Smooth muscle cell (in vitro differentiated cells): ENCODE results near the gene AGXT. TPM values are rescaled to one million over a fixed set of nuclear protein-coding genes. Genes with fewer than 3 reads are reported as not detected.

Experiments
- DNase-seq: peaks from one replicate; lab custom pipeline; 2025; ENCODE audit not compliant: unreplicated experiment; lab: John Stamatoyannopoulos, UW
- H2AFZ ChIP-seq: fragments of 200-600 bp; sonication (generic); 2 replicates; pipeline ENCODE4 v1.6.0; 2016; ENCODE audit warnings: antibody characterized with exemption, low read depth, mild to moderate bottlenecking
- H3F3A ChIP-seq: fragments of 200-600 bp; sonication (generic); 2 replicates; pipeline ENCODE4 v1.6.0; 2017; ENCODE audit warnings: antibody characterized with exemption, low read depth
- H3K27ac ChIP-seq: fragments of 200-600 bp; sonication (generic); 2 replicates; pipeline ENCODE4 v1.5.1; 2016; ENCODE audit warnings: low read depth, mild to moderate bottlenecking
- H3K27me3 ChIP-seq: fragments of 200-600 bp; sonication (generic); 2 replicates; pipeline ENCODE4 v1.6.1; 2016; ENCODE audit warnings: low read depth, mild to moderate bottlenecking
- H3K36me3 ChIP-seq: fragments of 200-600 bp; sonication (generic); 2 replicates; pipeline ENCODE4 v1.5.1; 2016; ENCODE audit warnings: low read depth
- H3K4me1 ChIP-seq: fragments of 200-600 bp; sonication (generic); 2 replicates; pipeline ENCODE4 v1.5.1; 2016; ENCODE audit warnings: low read depth
- H3K4me2 ChIP-seq: fragments of 200-600 bp; sonication (generic); 2 replicates; pipeline ENCODE4 v1.6.0; 2016; ENCODE audit warnings: mild to moderate bottlenecking
- H3K4me3 ChIP-seq: fragments of 200-600 bp; sonication (generic); 2 replicates; pipeline ENCODE4 v1.5.1; 2016; ENCODE audit warnings: mild to moderate bottlenecking
- H3K79me2 ChIP-seq: fragments of 200-600 bp; sonication (generic); 2 replicates; pipeline ENCODE4 v1.6.0; 2016; ENCODE audit warnings: low read depth, mild to moderate bottlenecking
- H3K9ac ChIP-seq: fragments of 200-600 bp; sonication (generic); 2 replicates; pipeline ENCODE4 v1.6.0; 2016; ENCODE audit warnings: low read depth
- H3K9me3 ChIP-seq: fragments of 200-600 bp; sonication (generic); replicated peaks from 2 replicates; pipeline ENCODE4 v1.5.1; 2016; ENCODE audit warnings: low read depth
- H4K20me1 ChIP-seq: fragments of 200-600 bp; sonication (generic); 2 replicates; pipeline ENCODE4 v1.6.0; 2016; ENCODE audit warnings: low read depth
- CTCF ChIP-seq: fragments of 200-600 bp; sonication (generic); IDR thresholded peaks from 2 replicates; pipeline ENCODE4 v1.5.1; 2017; ENCODE audit warnings: borderline replicate concordance, mild to moderate bottlenecking, antibody characterized with exemption; ENCODE audit not compliant: insufficient read depth, poor library complexity, severe bottlenecking
- WGBS: methylation state at CpG from one replicate; pipeline ENCODE4 v1.1.7; 2016; ENCODE audit warnings: low lambda C conversion rate; 5-methylcytosine and 5-hydroxymethylcytosine counted together
- polyA plus RNA-seq: library from polyadenylated mRNA; unstranded; fragments of >200 nt; fragmentation: Nextera tagmentation; extraction: Ambion mirVana; gene quantifications from 2 replicates; pipeline ENCODE4 v1.2.1, GENCODE V29; 2016
- total RNA-seq: library from RNA; depleted of rRNA; stranded (reverse); fragments of >200 nt; gene quantifications from 2 replicates; pipeline ENCODE4 v1.2.3, GENCODE V29; 2014

The AGXT gene
- total and polyA plus RNA-seq, 2 experiments from 2014 or later = not detected

- no peak for TF ChIP-seq CTCF
- Histone ChIP-seq H3K9ac (no peak overlapping the region), H3K79me2 (no peaks in the 10 kb centered on the region), H4K20me1 (no peaks in the 10 kb centered on the region), H3K4me1 (no peaks in the 10 kb centered on the region), H3K4me3 (no peak overlapping the region), H2AFZ (no peak overlapping the region), H3K9me3 (no peaks in the 10 kb centered on the region), H3F3A (no peaks in the 10 kb centered on the region), H3K27me3 (peaks cover 3% of the 10 kb centered on the region), H3K36me3 (no peaks in the 10 kb centered on the region), H3K27ac (no peak overlapping the region), H3K4me2 (no peak overlapping the region)
- no peak for DNase-seq
- 90% methylated on average over 40 of the region's 40 CpGs for WGBS
Observed at GRCh38 chr2:240877460-240878340, 9.1 kb downstream of the AGXT start.

GRCh38 chr2:240878341-240878936, 9.8 kb downstream of the AGXT start:
- Histone ChIP-seq H4K20me1 (no peaks in the 10 kb centered on the region), H3K27ac (no peak overlapping the region), H3K36me3 (no peaks in the 10 kb centered on the region), H3K79me2 (no peaks in the 10 kb centered on the region), H3K4me3 (no peak overlapping the region), H3K4me1 (no peaks in the 10 kb centered on the region), H3K9ac (no peak overlapping the region), H3K9me3 (no peaks in the 10 kb centered on the region), H3K27me3 (peaks cover 3% of the 10 kb centered on the region), H2AFZ (no peak overlapping the region), H3K4me2 (no peak overlapping the region), H3F3A (no peaks in the 10 kb centered on the region)
- 94% methylated on average over 18 of the region's 18 CpGs for WGBS
- DNase-seq = no peak
- TF ChIP-seq CTCF = no peak

GRCh38 chr2:240879105-240879504, 10.5 kb downstream of the AGXT start:
- no peaks in the 10 kb centered on the region for H4K20me1 ChIP-seq
- WGBS = 80% methylated on average over 7 of the region's 7 CpGs
- no peaks in the 10 kb centered on the region for H3K4me1 ChIP-seq
- no peaks in the 10 kb centered on the region for H3F3A ChIP-seq
- H3K27me3 ChIP-seq = peaks cover 3% of the 10 kb centered on the region
- H3K4me2 ChIP-seq = no peak overlapping the region
- H3K4me3 ChIP-seq = no peak overlapping the region
- no peak overlapping the region for H2AFZ ChIP-seq
- H3K36me3 ChIP-seq = no peaks in the 10 kb centered on the region
- no peak overlapping the region for H3K9ac ChIP-seq
- no peak overlapping the region for H3K27ac ChIP-seq
- H3K79me2 ChIP-seq = no peaks in the 10 kb centered on the region
- H3K9me3 ChIP-seq = no peaks in the 10 kb centered on the region
- no peak for TF ChIP-seq CTCF
- DNase-seq = no peak
